Smooth muscle cell of trachea (primary cell): ENCODE results near the gene GGTLC2. TPM values are rescaled to one million over a fixed set of nuclear protein-coding genes. Genes with fewer than 3 reads are reported as not detected.

Experiments used
- total RNA-seq: library from RNA; depleted of rRNA; stranded (reverse); fragments of >200 nt; gene quantifications from 2 replicates; pipeline ENCODE4 v1.2.1, GENCODE V29; 2014

GGTLC2 gene
- not detected in 2 replicates for total RNA-seq

GRCh38 chr22:22644314-22644713 lies at the start of gene GGTLC2:
GGTLC2 (plus strand) TSS chr22:22644614; CDS start chr22:22646346, 1,732 bp downstream.

Other genes with a start within 250 kb of the GGTLC2 start
- gene ZNF280B, start 135.9 kb upstream of the GGTLC2 start, total RNA-seq: 0.15 and 0.17 TPM in 2 replicates
- gene ZNF280A, start 124.3 kb upstream of the GGTLC2 start, total RNA-seq: under 0.01 and 0.15 TPM in 2 replicates
- gene PRAME, start 85.3 kb upstream of the GGTLC2 start, total RNA-seq: not detected in 2 replicates
- gene IGLL5, start 243.2 kb downstream of the GGTLC2 start, total RNA-seq: not detected in 2 replicates